ENCODE data around the gene PSMD5.

The PSMD5 gene

GRCh38 chr9:120830865-120831264 lies 11.9 kb downstream of the PSMD5 start:
- no peak for TF ChIP-seq CTCF (IDR thresholded peaks at IDR 0.05)
- H3K4me2 ChIP-seq (ENCODE audit: low read length) = no peak overlapping the region
- H3K27ac ChIP-seq = no peak overlapping the region
- H3K4me1 ChIP-seq = no peaks in the 10 kb centered on the region
- no peak overlapping the region for H3K9ac ChIP-seq
- H2AFZ ChIP-seq = no peak overlapping the region
- no peak overlapping the region for H3K4me3 ChIP-seq (ENCODE audit: low read depth, low read length)
- H3K27me3 ChIP-seq (ENCODE audit: control insufficient read depth, insufficient read depth, low read length) = no peaks in the 10 kb centered on the region
- no peaks in the 10 kb centered on the region for H3K9me3 ChIP-seq (ENCODE audit: control insufficient read depth, low read length)
- H3K79me2 ChIP-seq = no peaks in the 10 kb centered on the region
- no peaks in the 10 kb centered on the region for H3K36me3 ChIP-seq (ENCODE audit: control insufficient read depth, insufficient read depth, low read length)

- no peak overlapping the region for H3K9ac ChIP-seq
- H3K27ac ChIP-seq = no peak overlapping the region
- H2AFZ ChIP-seq = no peak overlapping the region
- H3K9me3 ChIP-seq (ENCODE audit: control insufficient read depth, low read length) = no peaks in the 10 kb centered on the region
- no peaks in the 10 kb centered on the region for H3K27me3 ChIP-seq (ENCODE audit: control insufficient read depth, insufficient read depth, low read length)
- H3K36me3 ChIP-seq (ENCODE audit: control insufficient read depth, insufficient read depth, low read length) = no peaks in the 10 kb centered on the region
- no peak overlapping the region for H3K4me2 ChIP-seq (ENCODE audit: low read length)
- no peaks in the 10 kb centered on the region for H3K79me2 ChIP-seq
- H3K4me3 ChIP-seq (ENCODE audit: low read depth, low read length) = no peak overlapping the region
- H3K4me1 ChIP-seq = no peaks in the 10 kb centered on the region
- no peak for TF ChIP-seq CTCF (IDR thresholded peaks at IDR 0.05)
Measured at GRCh38 chr9:120830151-120830550, 12.6 kb downstream of the PSMD5 start.

GRCh38 chr9:120829650-120830049 lies 13.1 kb downstream of the PSMD5 start:
- no peak overlapping the region for H3K27ac ChIP-seq
- H3K9me3 ChIP-seq (ENCODE audit: control insufficient read depth, low read length) = no peaks in the 10 kb centered on the region
- no peak for TF ChIP-seq CTCF (IDR thresholded peaks at IDR 0.05)
- H3K36me3 ChIP-seq (ENCODE audit: control insufficient read depth, insufficient read depth, low read length) = no peaks in the 10 kb centered on the region
- H2AFZ ChIP-seq = no peak overlapping the region
- no peak overlapping the region for H3K4me2 ChIP-seq (ENCODE audit: low read length)
- H3K27me3 ChIP-seq (ENCODE audit: control insufficient read depth, insufficient read depth, low read length) = no peaks in the 10 kb centered on the region
- H3K4me1 ChIP-seq = no peaks in the 10 kb centered on the region
- H3K9ac ChIP-seq = no peak overlapping the region
- no peak overlapping the region for H3K4me3 ChIP-seq (ENCODE audit: low read depth, low read length)
- H3K79me2 ChIP-seq = no peaks in the 10 kb centered on the region

GRCh38 chr9:120820095-120820494 lies 22.6 kb downstream of the PSMD5 start:
- H3K4me1 ChIP-seq = no peaks in the 10 kb centered on the region
- H3K27me3 ChIP-seq (ENCODE audit: control insufficient read depth, insufficient read depth, low read length) = no peaks in the 10 kb centered on the region
- H3K9me3 ChIP-seq (ENCODE audit: control insufficient read depth, low read length) = no peaks in the 10 kb centered on the region
- no peak for TF ChIP-seq CTCF (IDR thresholded peaks at IDR 0.05)
- no peaks in the 10 kb centered on the region for H3K36me3 ChIP-seq (ENCODE audit: control insufficient read depth, insufficient read depth, low read length)
- no peaks in the 10 kb centered on the region for H3K79me2 ChIP-seq
- H2AFZ ChIP-seq = no peak overlapping the region
- no peak overlapping the region for H3K4me3 ChIP-seq (ENCODE audit: low read depth, low read length)
- no peak overlapping the region for H3K4me2 ChIP-seq (ENCODE audit: low read length)
- H3K27ac ChIP-seq = no peak overlapping the region
- H3K9ac ChIP-seq = no peak overlapping the region

- Histone ChIP-seq H2AFZ (no peak overlapping the region), H3K9me3 (ENCODE audit: control insufficient read depth, low read length) (no peaks in the 10 kb centered on the region), H3K9ac (no peak overlapping the region), H3K27me3 (ENCODE audit: control insufficient read depth, insufficient read depth, low read length) (no peaks in the 10 kb centered on the region), H3K36me3 (ENCODE audit: control insufficient read depth, insufficient read depth, low read length) (no peaks in the 10 kb centered on the region), H3K4me3 (ENCODE audit: low read depth, low read length) (no peak overlapping the region), H3K4me1 (no peaks in the 10 kb centered on the region), H3K79me2 (no peaks in the 10 kb centered on the region), H3K27ac (no peak overlapping the region), H3K4me2 (ENCODE audit: low read length) (no peak overlapping the region)
- no peak for TF ChIP-seq CTCF (IDR thresholded peaks at IDR 0.05)
Measured at GRCh38 chr9:120818595-120818994, 24.1 kb downstream of the PSMD5 start.

Measured in parathyroid adenoma (tissue), 2 donors.